ENCODE data around the gene SNCAIP.

DNA sequence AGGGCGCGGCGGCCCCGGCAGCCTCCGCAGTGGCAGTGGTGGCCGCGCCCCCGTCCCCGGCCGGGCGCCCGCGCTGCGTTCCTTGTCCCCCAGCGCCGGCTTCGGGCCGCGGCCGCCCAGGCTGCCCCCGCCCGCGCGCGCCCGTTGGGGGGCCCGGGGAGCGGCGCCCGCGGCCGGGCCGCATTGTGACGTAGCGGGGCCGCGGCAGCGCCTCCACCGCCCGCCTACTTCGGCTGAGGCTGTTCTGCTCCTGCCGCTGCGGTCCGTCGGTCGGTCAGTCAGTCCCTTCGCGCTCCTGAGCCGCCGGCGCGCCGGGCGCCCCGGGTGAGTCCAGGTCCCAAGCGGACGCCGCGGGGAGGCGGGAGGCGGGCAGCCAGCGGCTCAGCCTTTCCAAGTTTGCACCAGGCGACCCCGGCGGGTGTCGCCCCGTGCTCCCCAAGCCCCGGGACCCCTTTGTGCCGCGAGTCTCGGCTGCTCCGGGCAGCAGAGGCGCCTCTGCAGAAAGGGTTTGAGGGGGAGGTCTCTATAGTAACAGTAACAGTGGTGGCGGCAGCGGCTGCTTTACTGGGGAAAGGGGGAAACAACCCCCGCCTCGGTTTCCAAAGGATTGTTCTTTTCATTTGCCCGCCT is at the start of gene SNCAIP:
- TF ChIP-seq, protein P1, sequence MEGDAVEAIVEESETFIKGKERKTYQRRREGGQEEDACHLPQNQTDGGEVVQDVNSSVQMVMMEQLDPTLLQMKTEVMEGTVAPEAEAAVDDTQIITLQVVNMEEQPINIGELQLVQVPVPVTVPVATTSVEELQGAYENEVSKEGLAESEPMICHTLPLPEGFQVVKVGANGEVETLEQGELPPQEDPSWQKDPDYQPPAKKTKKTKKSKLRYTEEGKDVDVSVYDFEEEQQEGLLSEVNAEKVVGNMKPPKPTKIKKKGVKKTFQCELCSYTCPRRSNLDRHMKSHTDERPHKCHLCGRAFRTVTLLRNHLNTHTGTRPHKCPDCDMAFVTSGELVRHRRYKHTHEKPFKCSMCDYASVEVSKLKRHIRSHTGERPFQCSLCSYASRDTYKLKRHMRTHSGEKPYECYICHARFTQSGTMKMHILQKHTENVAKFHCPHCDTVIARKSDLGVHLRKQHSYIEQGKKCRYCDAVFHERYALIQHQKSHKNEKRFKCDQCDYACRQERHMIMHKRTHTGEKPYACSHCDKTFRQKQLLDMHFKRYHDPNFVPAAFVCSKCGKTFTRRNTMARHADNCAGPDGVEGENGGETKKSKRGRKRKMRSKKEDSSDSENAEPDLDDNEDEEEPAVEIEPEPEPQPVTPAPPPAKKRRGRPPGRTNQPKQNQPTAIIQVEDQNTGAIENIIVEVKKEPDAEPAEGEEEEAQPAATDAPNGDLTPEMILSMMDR (conservative IDR thresholded peaks at IDR 0.05; ENCODE audit: low read depth in 2 of 2) = no peak
- TF ChIP-seq EZH2 (IDR thresholded peaks at IDR 0.05; ENCODE audit: low read depth, unreplicated experiment) = peak; percentile 35
- TF ChIP-seq POLR2AphosphoS5 (IDR thresholded peaks at IDR 0.05; ENCODE audit: low read depth) = no peak
- TF ChIP-seq, protein P2, sequence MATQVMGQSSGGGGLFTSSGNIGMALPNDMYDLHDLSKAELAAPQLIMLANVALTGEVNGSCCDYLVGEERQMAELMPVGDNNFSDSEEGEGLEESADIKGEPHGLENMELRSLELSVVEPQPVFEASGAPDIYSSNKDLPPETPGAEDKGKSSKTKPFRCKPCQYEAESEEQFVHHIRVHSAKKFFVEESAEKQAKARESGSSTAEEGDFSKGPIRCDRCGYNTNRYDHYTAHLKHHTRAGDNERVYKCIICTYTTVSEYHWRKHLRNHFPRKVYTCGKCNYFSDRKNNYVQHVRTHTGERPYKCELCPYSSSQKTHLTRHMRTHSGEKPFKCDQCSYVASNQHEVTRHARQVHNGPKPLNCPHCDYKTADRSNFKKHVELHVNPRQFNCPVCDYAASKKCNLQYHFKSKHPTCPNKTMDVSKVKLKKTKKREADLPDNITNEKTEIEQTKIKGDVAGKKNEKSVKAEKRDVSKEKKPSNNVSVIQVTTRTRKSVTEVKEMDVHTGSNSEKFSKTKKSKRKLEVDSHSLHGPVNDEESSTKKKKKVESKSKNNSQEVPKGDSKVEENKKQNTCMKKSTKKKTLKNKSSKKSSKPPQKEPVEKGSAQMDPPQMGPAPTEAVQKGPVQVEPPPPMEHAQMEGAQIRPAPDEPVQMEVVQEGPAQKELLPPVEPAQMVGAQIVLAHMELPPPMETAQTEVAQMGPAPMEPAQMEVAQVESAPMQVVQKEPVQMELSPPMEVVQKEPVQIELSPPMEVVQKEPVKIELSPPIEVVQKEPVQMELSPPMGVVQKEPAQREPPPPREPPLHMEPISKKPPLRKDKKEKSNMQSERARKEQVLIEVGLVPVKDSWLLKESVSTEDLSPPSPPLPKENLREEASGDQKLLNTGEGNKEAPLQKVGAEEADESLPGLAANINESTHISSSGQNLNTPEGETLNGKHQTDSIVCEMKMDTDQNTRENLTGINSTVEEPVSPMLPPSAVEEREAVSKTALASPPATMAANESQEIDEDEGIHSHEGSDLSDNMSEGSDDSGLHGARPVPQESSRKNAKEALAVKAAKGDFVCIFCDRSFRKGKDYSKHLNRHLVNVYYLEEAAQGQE (IDR thresholded peaks at IDR 0.05; ENCODE audit: unreplicated experiment) = no peak
- no peak for TF ChIP-seq EZH2phosphoT487 (IDR thresholded peaks at IDR 0.05; ENCODE audit: unreplicated experiment)
- no peak for TF ChIP-seq ZNF331 (CRISPR knock-in tag; IDR thresholded peaks at IDR 0.05; ENCODE audit: low read depth)
- TF ChIP-seq, protein P3, sequence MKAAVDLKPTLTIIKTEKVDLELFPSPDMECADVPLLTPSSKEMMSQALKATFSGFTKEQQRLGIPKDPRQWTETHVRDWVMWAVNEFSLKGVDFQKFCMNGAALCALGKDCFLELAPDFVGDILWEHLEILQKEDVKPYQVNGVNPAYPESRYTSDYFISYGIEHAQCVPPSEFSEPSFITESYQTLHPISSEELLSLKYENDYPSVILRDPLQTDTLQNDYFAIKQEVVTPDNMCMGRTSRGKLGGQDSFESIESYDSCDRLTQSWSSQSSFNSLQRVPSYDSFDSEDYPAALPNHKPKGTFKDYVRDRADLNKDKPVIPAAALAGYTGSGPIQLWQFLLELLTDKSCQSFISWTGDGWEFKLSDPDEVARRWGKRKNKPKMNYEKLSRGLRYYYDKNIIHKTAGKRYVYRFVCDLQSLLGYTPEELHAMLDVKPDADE (IDR thresholded peaks at IDR 0.05) = no peak
- TF ChIP-seq JUNB (IDR thresholded peaks at IDR 0.05; ENCODE audit: unreplicated experiment) = no peak
- peak; percentile 68 for TF ChIP-seq CREB1 (CRISPR knock-in tag; IDR thresholded peaks at IDR 0.05; ENCODE audit: low read depth)
- TF ChIP-seq, protein P4, sequence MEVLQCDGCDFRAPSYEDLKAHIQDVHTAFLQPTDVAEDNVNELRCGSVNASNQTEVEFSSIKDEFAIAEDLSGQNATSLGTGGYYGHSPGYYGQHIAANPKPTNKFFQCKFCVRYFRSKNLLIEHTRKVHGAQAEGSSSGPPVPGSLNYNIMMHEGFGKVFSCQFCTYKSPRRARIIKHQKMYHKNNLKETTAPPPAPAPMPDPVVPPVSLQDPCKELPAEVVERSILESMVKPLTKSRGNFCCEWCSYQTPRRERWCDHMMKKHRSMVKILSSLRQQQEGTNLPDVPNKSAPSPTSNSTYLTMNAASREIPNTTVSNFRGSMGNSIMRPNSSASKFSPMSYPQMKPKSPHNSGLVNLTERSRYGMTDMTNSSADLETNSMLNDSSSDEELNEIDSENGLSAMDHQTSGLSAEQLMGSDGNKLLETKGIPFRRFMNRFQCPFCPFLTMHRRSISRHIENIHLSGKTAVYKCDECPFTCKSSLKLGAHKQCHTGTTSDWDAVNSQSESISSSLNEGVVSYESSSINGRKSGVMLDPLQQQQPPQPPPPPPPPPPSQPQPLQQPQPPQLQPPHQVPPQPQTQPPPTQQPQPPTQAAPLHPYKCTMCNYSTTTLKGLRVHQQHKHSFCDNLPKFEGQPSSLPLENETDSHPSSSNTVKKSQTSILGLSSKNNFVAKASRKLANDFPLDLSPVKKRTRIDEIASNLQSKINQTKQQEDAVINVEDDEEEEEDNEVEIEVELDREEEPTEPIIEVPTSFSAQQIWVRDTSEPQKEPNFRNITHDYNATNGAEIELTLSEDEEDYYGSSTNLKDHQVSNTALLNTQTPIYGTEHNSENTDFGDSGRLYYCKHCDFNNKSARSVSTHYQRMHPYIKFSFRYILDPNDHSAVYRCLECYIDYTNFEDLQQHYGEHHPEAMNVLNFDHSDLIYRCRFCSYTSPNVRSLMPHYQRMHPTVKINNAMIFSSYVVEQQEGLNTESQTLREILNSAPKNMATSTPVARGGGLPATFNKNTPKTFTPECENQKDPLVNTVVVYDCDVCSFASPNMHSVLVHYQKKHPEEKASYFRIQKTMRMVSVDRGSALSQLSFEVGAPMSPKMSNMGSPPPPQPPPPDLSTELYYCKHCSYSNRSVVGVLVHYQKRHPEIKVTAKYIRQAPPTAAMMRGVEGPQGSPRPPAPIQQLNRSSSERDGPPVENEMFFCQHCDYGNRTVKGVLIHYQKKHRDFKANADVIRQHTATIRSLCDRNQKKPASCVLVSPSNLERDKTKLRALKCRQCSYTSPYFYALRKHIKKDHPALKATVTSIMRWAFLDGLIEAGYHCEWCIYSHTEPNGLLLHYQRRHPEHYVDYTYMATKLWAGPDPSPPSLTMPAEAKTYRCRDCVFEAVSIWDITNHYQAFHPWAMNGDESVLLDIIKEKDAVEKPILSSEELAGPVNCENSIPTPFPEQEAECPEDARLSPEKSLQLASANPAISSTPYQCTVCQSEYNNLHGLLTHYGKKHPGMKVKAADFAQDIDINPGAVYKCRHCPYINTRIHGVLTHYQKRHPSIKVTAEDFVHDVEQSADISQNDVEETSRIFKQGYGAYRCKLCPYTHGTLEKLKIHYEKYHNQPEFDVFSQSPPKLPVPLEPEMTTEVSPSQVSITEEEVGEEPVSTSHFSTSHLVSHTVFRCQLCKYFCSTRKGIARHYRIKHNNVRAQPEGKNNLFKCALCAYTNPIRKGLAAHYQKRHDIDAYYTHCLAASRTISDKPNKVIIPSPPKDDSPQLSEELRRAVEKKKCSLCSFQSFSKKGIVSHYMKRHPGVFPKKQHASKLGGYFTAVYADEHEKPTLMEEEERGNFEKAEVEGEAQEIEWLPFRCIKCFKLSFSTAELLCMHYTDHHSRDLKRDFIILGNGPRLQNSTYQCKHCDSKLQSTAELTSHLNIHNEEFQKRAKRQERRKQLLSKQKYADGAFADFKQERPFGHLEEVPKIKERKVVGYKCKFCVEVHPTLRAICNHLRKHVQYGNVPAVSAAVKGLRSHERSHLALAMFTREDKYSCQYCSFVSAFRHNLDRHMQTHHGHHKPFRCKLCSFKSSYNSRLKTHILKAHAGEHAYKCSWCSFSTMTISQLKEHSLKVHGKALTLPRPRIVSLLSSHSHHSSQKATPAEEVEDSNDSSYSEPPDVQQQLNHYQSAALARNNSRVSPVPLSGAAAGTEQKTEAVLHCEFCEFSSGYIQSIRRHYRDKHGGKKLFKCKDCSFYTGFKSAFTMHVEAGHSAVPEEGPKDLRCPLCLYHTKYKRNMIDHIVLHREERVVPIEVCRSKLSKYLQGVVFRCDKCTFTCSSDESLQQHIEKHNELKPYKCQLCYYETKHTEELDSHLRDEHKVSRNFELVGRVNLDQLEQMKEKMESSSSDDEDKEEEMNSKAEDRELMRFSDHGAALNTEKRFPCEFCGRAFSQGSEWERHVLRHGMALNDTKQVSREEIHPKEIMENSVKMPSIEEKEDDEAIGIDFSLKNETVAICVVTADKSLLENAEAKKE (CRISPR knock-in tag; IDR thresholded peaks at IDR 0.05) = no peak
- TF ChIP-seq STAT1 (IDR thresholded peaks at IDR 0.05; ENCODE audit: unreplicated experiment) = no peak

All from GM23338 (cell line).